CD14-positive monocyte (primary cell): ENCODE data around the gene ADGRF5. TPM values are rescaled to one million over a fixed set of nuclear protein-coding genes. Genes with fewer than 3 reads are reported as not detected.

Experiments used
- DNase-seq, 3 donors: peaks; one replicate each; pipeline ENCODE4 v3.0.0-alpha.2; 2011 to 2022
- H2AFZ ChIP-seq: 2 replicates; pipeline ENCODE4 v1.6.0; 2012; ENCODE audit warnings: mild to moderate bottlenecking, low read depth, low read length, inconsistent platforms; ENCODE audit not compliant: insufficient read depth, poor library complexity, severe bottlenecking
- H3K27ac ChIP-seq, 2 donors: 1 replicate in 1 of 2; 2 replicates in 1 of 2; pipeline ENCODE4 v1.5.1; 2012 to 2013; ENCODE audit warnings: low read length in 2 of 2, control low read depth in 1 of 2, inconsistent platforms in 1 of 2, low read depth in 1 of 2, mild to moderate bottlenecking in 1 of 2
- H3K27me3 ChIP-seq, 2 donors: one replicate each; pipeline versions ENCODE4 v1.6.0 to v1.6.1; 2011 to 2013; ENCODE audit warnings: low read length in 2 of 2; ENCODE audit not compliant: control insufficient read depth in 2 of 2, insufficient read depth in 2 of 2
- H3K36me3 ChIP-seq, 2 donors: replicated peaks in 1 of 2; 1 replicate in 1 of 2; 2 replicates in 1 of 2; pipeline versions ENCODE4 v1.5.1 to v1.6.1; 2012 to 2013; ENCODE audit warnings: low read length in 2 of 2, control low read depth in 1 of 2, inconsistent platforms in 1 of 2, mild to moderate bottlenecking in 1 of 2; ENCODE audit not compliant: insufficient read depth in 2 of 2, control insufficient read depth in 1 of 2
- H3K4me1 ChIP-seq, 2 donors: 1 replicate in 1 of 2; 2 replicates in 1 of 2; pipeline versions ENCODE4 v1.5.1 to v1.6.1; 2012 to 2013; ENCODE audit warnings: low read length in 2 of 2, control low read depth in 1 of 2, inconsistent platforms in 1 of 2, mild to moderate bottlenecking in 1 of 2, moderate library complexity in 1 of 2; ENCODE audit not compliant: insufficient read depth in 2 of 2, control insufficient read depth in 1 of 2
- H3K4me2 ChIP-seq: replicated peaks from 2 replicates; pipeline ENCODE3; 2012; ENCODE audit warnings: low read length, moderate library complexity, mild to moderate bottlenecking; ENCODE audit not compliant: poor library complexity, severe bottlenecking; ENCODE audit errors: extremely low read depth
- H3K4me3 ChIP-seq, 3 experiments: fragments of 200-600 bp in 1 of 3; sonication (generic) in 1 of 3; replicated peaks in 1 of 3; 1 replicate in 2 of 3; 2 replicates in 1 of 3; pipeline ENCODE4 v1.5.1; 2011 to 2013; ENCODE audit warnings: low read length in 3 of 3, mild to moderate bottlenecking in 3 of 3, control low read depth in 2 of 3, low read depth in 2 of 3, inconsistent platforms in 1 of 3, moderate library complexity in 1 of 3
- H3K79me2 ChIP-seq: 2 replicates; pipeline ENCODE4 v1.6.0; 2012; ENCODE audit warnings: mild to moderate bottlenecking, control low read depth, inconsistent platforms, low read length, moderate library complexity; ENCODE audit not compliant: insufficient read depth
- H3K9ac ChIP-seq: 2 replicates; pipeline ENCODE4 v1.6.0; 2017; ENCODE audit warnings: low read length, mild to moderate bottlenecking; ENCODE audit not compliant: insufficient read depth, poor library complexity, severe bottlenecking
- H3K9me3 ChIP-seq, 2 donors: replicated peaks in 1 of 2; 1 replicate in 1 of 2; 2 replicates in 1 of 2; pipeline versions ENCODE4 v1.5.1 to v1.6.1; 2012 to 2013; ENCODE audit warnings: low read length in 2 of 2, control low read depth in 1 of 2; ENCODE audit not compliant: control insufficient read depth in 1 of 2, insufficient read depth in 1 of 2
- H4K20me1 ChIP-seq: 2 replicates; pipeline ENCODE4 v1.6.0; 2012; ENCODE audit warnings: mild to moderate bottlenecking, low read length, control low read depth, moderate library complexity; ENCODE audit not compliant: insufficient read depth
- H3K27ac Mint-ChIP-seq, 7 donors: one replicate each; pipeline ENCODE4 v1.8.0; 2020; ENCODE audit warnings: mild to moderate bottlenecking in 7 of 7, mixed read lengths in 7 of 7, moderate library complexity in 6 of 7, inconsistent platforms in 2 of 7
- H3K27me3 Mint-ChIP-seq, 3 donors: one replicate each; pipeline ENCODE4 v1.8.0; 2021 to 2022; ENCODE audit warnings: low read depth in 3 of 3, mild to moderate bottlenecking in 3 of 3, mixed read lengths in 3 of 3, moderate library complexity in 3 of 3, inconsistent platforms in 1 of 3
- H3K36me3 Mint-ChIP-seq, 2 donors: one replicate each; pipeline ENCODE4 v1.8.0; 2020; ENCODE audit warnings: mixed read lengths in 2 of 2, inconsistent platforms in 1 of 2, mild to moderate bottlenecking in 1 of 2
- H3K4me1 Mint-ChIP-seq: one replicate; pipeline ENCODE4 v1.8.0; 2020; ENCODE audit warnings: mild to moderate bottlenecking, mixed read lengths
- H3K4me3 Mint-ChIP-seq, 2 donors: one replicate each; pipeline ENCODE4 v1.8.0; 2020; ENCODE audit warnings: mild to moderate bottlenecking in 2 of 2, mixed read lengths in 2 of 2, moderate library complexity in 1 of 2
- H3K9me3 Mint-ChIP-seq, 7 donors: one replicate each; pipeline ENCODE4 v1.8.0; 2020 to 2022; ENCODE audit warnings: mixed read lengths in 7 of 7, mild to moderate bottlenecking in 6 of 7, moderate library complexity in 6 of 7, inconsistent platforms in 2 of 7
- CTCF ChIP-seq: fragments of 200-600 bp; IDR thresholded peaks from one replicate; pipeline ENCODE4 v1.8.0; 2022; ENCODE audit warnings: antibody characterized with exemption, mild to moderate bottlenecking
- WGBS: methylation state at CpG from one replicate; pipeline ENCODE4 v1.1.5; 2013; ENCODE audit warnings: missing lambda C conversion rate; ENCODE audit not compliant: insufficient coverage; 5-methylcytosine and 5-hydroxymethylcytosine counted together
- intact Hi-C, 2 donors: fragments of 100-400 bp; cut with micrococcal nuclease; formaldehyde crosslinking; loops; one replicate each; pipeline versions ENCODE4 v1.15.0 to v1.15.1; 2023
- polyA plus RNA-seq, 3 donors: library from polyadenylated mRNA; depleted of rRNA in 1 of 3; unstranded in 2 of 3; stranded (reverse) in 1 of 3; fragments of 300-500 nt in 2 of 3; fragments of >200 nt in 1 of 3; fragmentation: Illumina TruSeq in 2 of 3; gene quantifications; 1 replicate in 2 of 3; 2 replicates in 1 of 3; pipeline ENCODE4 v1.2.3, GENCODE V29; 2012 to 2021

ADGRF5 gene
- polyA plus RNA-seq, 3 donors: not detected

GRCh38 chr6:46917002-46917545 lies 4.7 kb downstream of the ADGRF5 start:
- Histone ChIP-seq H4K20me1 (no peaks in the 10 kb centered on the region), H3K4me2 (no peak overlapping the region), H3K27me3 (no peaks in the 10 kb centered on the region), H3K4me1 (no peaks in the 10 kb centered on the region), H3K79me2 (no peaks in the 10 kb centered on the region), H2AFZ (no peak overlapping the region), H3K9me3 (no peaks in the 10 kb centered on the region), H3K27ac (no peak overlapping the region), H3K9ac (no peak overlapping the region), H3K36me3 (no peaks in the 10 kb centered on the region), H3K4me3 (no peak overlapping the region)
- no peaks in the 10 kb centered on the region for H3K4me1 Mint-ChIP-seq
- no peak overlapping the region for H3K27ac Mint-ChIP-seq
- H3K36me3 Mint-ChIP-seq: no peaks in the 10 kb centered on the region
- H3K4me3 Mint-ChIP-seq: no peak overlapping the region
- TF ChIP-seq CTCF: no peak
- H3K9me3 Mint-ChIP-seq: peaks cover 0 to 5% (median 1%) of the 10 kb centered on the region in 7 donors
- peaks cover 0 to 3% (median 3%) of the 10 kb centered on the region in 3 donors for H3K27me3 Mint-ChIP-seq
- intact Hi-C loops: no loop called here
- WGBS: 100% methylated on average over 2 of the region's 3 CpGs
- DNase-seq: no peak

- Mint-ChIP-seq H3K9me3 (peaks cover 0 to 2% (median 0%) of the 10 kb centered on the region in 7 donors), H3K27me3 (peaks cover under 1 to 3% (median 3%) of the 10 kb centered on the region in 3 donors), H3K36me3 (no peaks in the 10 kb centered on the region), H3K27ac (no peak overlapping the region), H3K4me1 (no peaks in the 10 kb centered on the region), H3K4me3 (no peak overlapping the region)
- Histone ChIP-seq H3K27me3 (no peaks in the 10 kb centered on the region), H4K20me1 (no peaks in the 10 kb centered on the region), H3K9ac (no peak overlapping the region), H3K27ac (no peak overlapping the region), H3K4me3 (no peak overlapping the region), H3K4me2 (no peak overlapping the region), H2AFZ (no peak overlapping the region), H3K79me2 (no peaks in the 10 kb centered on the region), H3K36me3 (no peaks in the 10 kb centered on the region), H3K4me1 (no peaks in the 10 kb centered on the region), H3K9me3 (no peaks in the 10 kb centered on the region)
- DNase-seq: no peak
- WGBS: 89% methylated on average over 4 of the region's 4 CpGs
- intact Hi-C loops: no loop called here
- TF ChIP-seq CTCF: no peak
Observed at GRCh38 chr6:46915866-46916265, 5.9 kb downstream of the ADGRF5 start.
